OCI-LY7 (cell line): ENCODE results near the gene ARIH1. TPM values are rescaled to one million over a fixed set of nuclear protein-coding genes. Genes with fewer than 3 reads are reported as not detected.

Experiments used
- BruUV-seq: library from RNA; stranded (reverse); fragments of 400-500 nt; replicated peaks from 2 replicates; lab custom pipeline; 2021; lab: Mats Ljungman, UMichigan
- CTCF ChIA-PET: fragments of 300-600 bp; sonication (Branson Sonifier 250); formaldehyde crosslinking; loops from one replicate; lab custom pipeline; 2022; ENCODE audit warnings: antibody characterized with exemption; ENCODE audit not compliant: unreplicated experiment; lab: Charles Lee
- POLR2A ChIA-PET: fragments of 300-600 bp; sonication (Branson Sonifier 250); formaldehyde crosslinking; loops from one replicate; lab custom pipeline; 2022; ENCODE audit warnings: antibody characterized with exemption; lab: Charles Lee
- DNase-seq: peaks from one replicate; pipeline ENCODE4 v3.0.0-alpha.2; 2015; ENCODE audit warnings: low spot score
- H2AFZ ChIP-seq: fragments of 200-600 bp; sonication (generic), shearing (Covaris generic); 2 replicates; pipeline ENCODE4 v1.6.1; 2014; ENCODE audit warnings: mild to moderate bottlenecking, antibody characterized with exemption, low read length, moderate library complexity
- H3K27ac ChIP-seq: fragments of 200-600 bp; sonication (generic); 2 replicates; pipeline ENCODE4 v1.5.1; 2014; ENCODE audit warnings: mixed run types, low read depth, mild to moderate bottlenecking, moderate library complexity, low read length, inconsistent platforms; ENCODE audit not compliant: poor library complexity, severe bottlenecking
- H3K36me3 ChIP-seq: fragments of 200-600 bp; sonication (generic); 2 replicates; pipeline ENCODE4 v1.6.1; 2014; ENCODE audit warnings: mild to moderate bottlenecking, antibody characterized with exemption, low read length, moderate library complexity, mixed read lengths; ENCODE audit not compliant: insufficient read depth
- H3K4me1 ChIP-seq: fragments of 200-600 bp; sonication (generic); 2 replicates; pipeline ENCODE4 v1.5.1; 2014; ENCODE audit warnings: mild to moderate bottlenecking, low read length; ENCODE audit not compliant: insufficient read depth, poor library complexity, severe bottlenecking
- H3K4me2 ChIP-seq: fragments of 200-600 bp; sonication (generic); 2 replicates; pipeline ENCODE4 v1.6.1; 2014; ENCODE audit warnings: mild to moderate bottlenecking, low read length
- H3K4me3 ChIP-seq: fragments of 200-600 bp; sonication (generic); 2 replicates; pipeline ENCODE4 v1.5.1; 2014; ENCODE audit warnings: mild to moderate bottlenecking, low read depth, low read length; ENCODE audit not compliant: poor library complexity, severe bottlenecking
- H3K79me2 ChIP-seq: fragments of 200-600 bp; sonication (generic); 2 replicates; pipeline ENCODE4 v1.6.1; 2016; ENCODE audit warnings: low read depth, mild to moderate bottlenecking, low read length, moderate library complexity, mixed read lengths; ENCODE audit not compliant: insufficient read depth
- H3K9me2 ChIP-seq: fragments of 200-600 bp; sonication (generic); 2 replicates; pipeline ENCODE4 v1.6.1; 2016; ENCODE audit warnings: mild to moderate bottlenecking, low read length, mixed read lengths; ENCODE audit not compliant: insufficient read depth
- H3K9me3 ChIP-seq: fragments of 200-600 bp; sonication (generic); 2 replicates; pipeline ENCODE4 v1.6.1; 2014; ENCODE audit warnings: mild to moderate bottlenecking, mixed run types, low read length, mixed read lengths
- H4K20me1 ChIP-seq: fragments of 200-600 bp; sonication (generic); 2 replicates; pipeline ENCODE4 v1.6.1; 2014; ENCODE audit warnings: mild to moderate bottlenecking, antibody characterized with exemption, low read length, moderate library complexity, mixed read lengths; ENCODE audit not compliant: insufficient read depth
- EZH2phosphoT487 ChIP-seq: fragments of 200-600 bp; sonication (generic); IDR thresholded peaks from 2 replicates; pipeline ENCODE4 v1.6.1; 2018; ENCODE audit warnings: low read depth, borderline replicate concordance, mild to moderate bottlenecking, mixed run types, antibody characterized with exemption, low read length, moderate library complexity, mixed read lengths
- intact Hi-C: fragments of 100-400 bp; cut with micrococcal nuclease; formaldehyde crosslinking; loops from one replicate; pipeline ENCODE4 v1.10.0; 2022; ENCODE audit not compliant: unreplicated experiment
- total RNA-seq, 2 experiments: library from RNA; depleted of rRNA in 1 of 2; stranded (reverse); fragments of >200 nt in 1 of 2; shearing (Covaris generic) in 1 of 2; gene quantifications; 2 replicates each; pipeline ENCODE4 v1.2.3, GENCODE V29; 2014 to 2022
- TF ChIP-seq, protein P1 (sequence below): fragments of 200-600 bp; sonication (generic); conservative IDR thresholded peaks from 2 replicates; pipeline ENCODE4 v1.5.1; 2014; ENCODE audit warnings: mild to moderate bottlenecking, antibody characterized with exemption, low read length, moderate library complexity, mixed read lengths

ARIH1 gene
- total RNA-seq, 2 experiments from 2014 or later = 33.0 to 142 TPM

DNA sequence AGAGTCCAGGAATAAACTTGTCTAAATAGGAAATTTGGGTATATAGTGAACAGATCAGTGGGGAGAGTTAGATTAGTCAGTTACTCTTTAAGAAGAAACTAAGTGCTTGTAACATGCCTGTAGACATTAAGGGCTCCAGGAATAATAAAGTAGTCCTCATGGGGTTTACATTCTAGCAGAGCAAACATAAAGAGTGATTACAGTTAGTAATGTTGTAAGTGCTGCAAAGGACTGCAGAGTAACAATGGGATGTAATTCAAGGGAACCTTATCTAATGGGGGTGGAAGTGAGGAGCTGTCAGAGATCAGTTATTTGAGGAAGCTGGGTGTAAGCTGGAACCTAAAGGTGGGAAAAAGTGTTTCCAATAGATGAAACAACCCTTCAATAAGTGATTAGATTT is 67.5 kb downstream of the ARIH1 start:
- intact Hi-C loops = no loop called here
- ChIA-PET POLR2A (no interaction called here), CTCF (no interaction called here)
- no peaks in the 10 kb centered on the region for H4K20me1 ChIP-seq
- H3K9me3 ChIP-seq = peaks cover 9% of the 10 kb centered on the region; the same call in 1 of the 2 replicates
- no TSS peak for BruUV-seq
- no peaks in the 10 kb centered on the region for H3K4me1 ChIP-seq
- peaks cover 18% of the 10 kb centered on the region; the same call in 1 of the 2 replicates for H3K79me2 ChIP-seq
- no peak for TF ChIP-seq EZH2phosphoT487
- TF ChIP-seq, protein P1, sequence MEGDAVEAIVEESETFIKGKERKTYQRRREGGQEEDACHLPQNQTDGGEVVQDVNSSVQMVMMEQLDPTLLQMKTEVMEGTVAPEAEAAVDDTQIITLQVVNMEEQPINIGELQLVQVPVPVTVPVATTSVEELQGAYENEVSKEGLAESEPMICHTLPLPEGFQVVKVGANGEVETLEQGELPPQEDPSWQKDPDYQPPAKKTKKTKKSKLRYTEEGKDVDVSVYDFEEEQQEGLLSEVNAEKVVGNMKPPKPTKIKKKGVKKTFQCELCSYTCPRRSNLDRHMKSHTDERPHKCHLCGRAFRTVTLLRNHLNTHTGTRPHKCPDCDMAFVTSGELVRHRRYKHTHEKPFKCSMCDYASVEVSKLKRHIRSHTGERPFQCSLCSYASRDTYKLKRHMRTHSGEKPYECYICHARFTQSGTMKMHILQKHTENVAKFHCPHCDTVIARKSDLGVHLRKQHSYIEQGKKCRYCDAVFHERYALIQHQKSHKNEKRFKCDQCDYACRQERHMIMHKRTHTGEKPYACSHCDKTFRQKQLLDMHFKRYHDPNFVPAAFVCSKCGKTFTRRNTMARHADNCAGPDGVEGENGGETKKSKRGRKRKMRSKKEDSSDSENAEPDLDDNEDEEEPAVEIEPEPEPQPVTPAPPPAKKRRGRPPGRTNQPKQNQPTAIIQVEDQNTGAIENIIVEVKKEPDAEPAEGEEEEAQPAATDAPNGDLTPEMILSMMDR = no peak
- H3K4me2 ChIP-seq = no peak overlapping the region
- H3K27ac ChIP-seq = no peak overlapping the region
- H3K9me2 ChIP-seq = no peaks in the 10 kb centered on the region
- H3K36me3 ChIP-seq = peaks cover 61% of the 10 kb centered on the region
- no peak for DNase-seq
- no peak overlapping the region for H3K4me3 ChIP-seq
- H2AFZ ChIP-seq = no peak overlapping the region

DNA sequence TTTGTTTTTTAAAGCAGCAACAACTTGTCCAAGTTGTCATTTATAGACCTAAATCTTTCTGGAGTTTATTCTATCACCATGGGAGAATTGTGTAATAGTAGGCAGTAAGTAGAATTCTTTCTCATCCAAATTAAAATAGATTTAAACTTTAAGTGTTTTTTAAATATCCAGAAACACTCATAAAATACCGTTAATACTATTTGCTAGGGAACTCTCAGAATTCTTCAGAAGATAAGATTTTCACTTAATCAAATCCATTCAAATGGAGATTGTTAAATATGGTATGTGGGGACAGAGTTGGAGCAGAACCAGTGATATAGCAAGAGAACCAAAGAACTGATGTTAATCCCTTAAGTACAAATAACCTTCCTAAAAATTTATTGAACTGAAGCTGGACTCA is 71.0 kb downstream of the ARIH1 start:
- BruUV-seq = no TSS peak
- Histone ChIP-seq H3K9me2 (no peaks in the 10 kb centered on the region), H3K79me2 (peaks cover 8% of the 10 kb centered on the region; the same call in 1 of the 2 replicates), H3K4me1 (no peaks in the 10 kb centered on the region), H3K4me2 (no peak overlapping the region), H2AFZ (no peak overlapping the region), H3K9me3 (peaks cover 9% of the 10 kb centered on the region; the same call in 1 of the 2 replicates), H3K4me3 (no peak overlapping the region), H3K36me3 (peaks cover 58% of the 10 kb centered on the region), H4K20me1 (no peaks in the 10 kb centered on the region), H3K27ac (no peak overlapping the region)
- ChIA-PET POLR2A (no interaction called here), CTCF (no interaction called here)
- no peak for DNase-seq
- TF ChIP-seq EZH2phosphoT487 = no peak
- TF ChIP-seq, protein P1 = no peak
- intact Hi-C loops = no loop called here

DNA sequence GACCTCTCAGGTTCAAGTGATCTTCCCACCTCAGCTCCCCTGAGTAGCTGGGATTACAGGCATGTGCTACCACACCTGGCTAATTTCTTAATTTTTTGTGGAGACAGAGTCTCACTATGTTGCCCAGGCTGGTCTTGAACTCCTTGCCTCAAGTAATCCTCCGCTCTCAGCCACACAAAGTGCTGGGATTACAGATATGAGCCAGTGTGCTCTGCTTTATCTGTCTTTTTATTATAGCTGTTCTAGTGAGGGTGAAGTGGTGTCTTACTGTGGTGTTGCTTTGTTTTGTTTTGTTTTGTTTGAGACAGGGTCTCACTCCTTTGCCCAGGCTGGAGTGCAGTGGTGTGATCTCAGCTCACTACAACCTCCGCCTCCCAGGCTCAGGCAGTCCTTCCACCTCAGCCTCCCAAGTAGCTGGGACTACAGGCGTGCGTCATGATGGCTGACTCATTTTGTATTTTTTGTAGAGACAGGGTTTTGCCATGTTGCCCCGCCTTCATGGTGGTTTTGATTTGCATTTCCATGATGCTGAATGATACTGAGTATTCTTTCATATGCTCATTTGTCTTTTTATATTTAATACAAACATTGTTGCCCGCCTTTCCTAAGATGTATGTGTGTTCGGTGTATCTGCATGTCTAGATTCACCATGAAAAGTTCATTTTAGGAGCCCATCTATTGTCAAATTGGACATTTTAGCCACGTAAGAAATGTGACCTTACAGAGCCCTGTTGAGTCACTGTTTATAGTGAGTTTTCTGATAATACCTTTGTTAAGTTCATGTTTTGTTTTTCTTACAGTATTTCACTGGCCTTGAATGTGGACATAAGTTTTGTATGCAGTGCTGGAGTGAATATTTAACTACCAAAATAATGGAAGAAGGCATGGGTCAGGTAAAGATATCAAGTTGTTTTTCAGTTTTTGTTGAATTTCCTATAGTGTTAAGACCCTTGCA is 80.6 kb downstream of the ARIH1 start:
- DNase-seq = no peak
- no TSS peak for BruUV-seq
- CTCF ChIA-PET = no interaction called here

More for the DNA sequence above, 80.6 kb downstream of the ARIH1 start:
- Histone ChIP-seq H3K9me3 (no peaks in the 10 kb centered on the region), H3K27ac (no peak overlapping the region), H2AFZ (no peak overlapping the region), H3K79me2 (peaks cover 12% of the 10 kb centered on the region; the same call in 1 of the 2 replicates), H3K9me2 (no peaks in the 10 kb centered on the region), H3K4me2 (no peak overlapping the region), H4K20me1 (0 out of 2 replicates have a peak, but pooled peaks cover 4% of the 10 kb centered on the region), H3K36me3 (peaks cover 46% of the 10 kb centered on the region), H3K4me1 (no peaks in the 10 kb centered on the region), H3K4me3 (no peak overlapping the region)
- POLR2A ChIA-PET = interaction anchor here (0.6 kb wide), 1 partner anchor 285 kb away, joined by 4 read pairs; no protein-coding TSS in a partner anchor
- TF ChIP-seq, protein P1 = no peak
- no peak for TF ChIP-seq EZH2phosphoT487
- intact Hi-C loops = no loop called here
